ENCODE measurements around the gene IRAG1.
A peak's percentile ranks its signal among the peaks of the same experiment; 100 is the strongest.
"Not testable (repeated sequence)": the region's sequence is repeated elsewhere in the genome, so short reads cannot be mapped to it uniquely, and the experiment has no call there.

Gene IRAG1

DNA sequence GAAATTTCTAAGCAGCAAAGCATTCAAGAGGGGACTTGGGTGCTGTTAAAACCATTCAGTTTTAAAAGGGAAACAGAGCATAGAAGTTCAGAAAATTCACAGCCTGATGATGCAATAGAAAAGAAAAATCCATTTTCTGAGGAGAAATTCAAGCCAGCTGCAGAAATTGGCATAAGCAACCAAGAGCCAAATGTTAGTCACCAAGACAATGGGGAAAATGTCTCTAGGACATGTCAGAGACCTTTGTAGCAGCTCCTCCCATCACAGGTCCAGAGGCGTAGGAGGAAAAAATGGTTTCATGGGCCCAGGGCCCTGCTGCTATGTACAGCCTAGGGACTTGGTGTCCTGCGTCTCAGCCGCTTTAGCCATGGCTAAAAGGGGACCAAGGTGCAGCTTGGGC is 5.5 kb upstream of the IRAG1 start:
- DNase-seq: no peak

DNA sequence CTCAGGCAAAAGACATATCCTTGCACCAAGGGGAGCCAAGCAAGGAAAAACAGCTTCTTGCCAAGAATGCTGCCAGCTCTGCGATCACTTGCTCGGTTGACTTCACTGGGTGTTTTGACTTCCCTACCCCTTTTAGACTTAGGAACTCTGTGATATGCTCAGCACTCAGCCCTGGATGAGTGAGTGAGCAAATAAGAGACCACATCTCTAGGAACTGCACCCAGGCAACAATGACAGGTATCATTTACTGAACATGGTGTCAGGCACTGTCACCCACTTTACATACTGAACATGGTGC is 3.7 kb upstream of the IRAG1 start:
- no peak for DNase-seq

DNA sequence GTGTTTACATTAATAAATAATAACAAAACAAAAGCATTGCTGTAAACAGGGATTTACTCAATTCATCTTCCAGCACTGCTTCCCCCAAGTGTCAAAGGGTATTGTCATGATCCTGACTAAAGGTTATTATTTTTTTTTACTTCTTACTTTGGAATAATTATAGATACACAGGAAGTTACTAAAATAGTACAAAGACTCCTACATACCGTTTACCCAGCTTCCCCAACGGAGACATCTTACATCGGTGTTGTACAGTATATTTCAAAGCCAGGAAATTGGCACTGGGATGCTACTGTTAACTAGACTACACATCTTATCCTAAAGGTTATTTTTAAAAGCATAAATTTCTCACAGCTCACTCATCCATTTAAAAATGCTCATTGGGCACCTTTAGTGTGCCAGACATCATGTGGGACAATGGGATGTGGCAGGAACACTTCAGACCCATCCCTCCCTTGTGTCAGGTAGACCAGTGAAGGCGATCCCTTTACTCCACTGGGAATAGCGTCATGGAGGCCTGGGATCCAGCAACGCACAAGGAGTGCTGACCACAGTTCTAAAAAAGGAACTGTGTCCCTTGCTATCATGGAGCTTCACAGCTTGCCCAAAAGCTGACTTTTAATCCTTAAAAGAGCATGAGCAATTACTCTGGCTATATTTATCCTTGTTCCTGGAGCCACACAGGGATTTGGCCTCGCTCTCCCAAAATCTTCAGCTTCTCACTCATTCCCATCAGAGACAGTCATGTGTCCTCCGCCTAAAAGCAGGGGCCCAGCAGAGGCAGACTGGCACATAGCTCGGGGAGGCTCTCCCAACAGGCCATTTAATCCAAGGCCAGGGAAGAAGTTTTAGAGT is 3.1 kb upstream of the IRAG1 start:
- no peak for DNase-seq

DNA sequence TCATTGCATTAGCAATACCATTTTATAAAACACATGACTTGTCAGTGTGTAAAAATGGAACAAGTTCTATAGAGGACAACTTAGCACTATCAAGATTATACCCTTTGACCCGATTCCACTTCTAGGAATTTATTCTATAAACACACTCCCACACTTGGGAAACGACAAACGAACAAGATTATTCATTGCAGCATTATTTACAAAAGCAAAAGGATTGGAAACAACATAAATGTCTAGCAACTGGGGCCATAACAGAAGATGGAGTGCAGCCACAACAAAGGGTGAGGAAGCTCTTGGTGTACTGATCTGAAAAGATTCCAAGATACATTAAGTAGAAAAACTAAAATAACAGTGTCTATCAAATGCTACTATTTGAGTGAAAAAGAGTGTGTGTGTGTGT is 2.3 kb upstream of the IRAG1 start:
- no peak for DNase-seq

DNA sequence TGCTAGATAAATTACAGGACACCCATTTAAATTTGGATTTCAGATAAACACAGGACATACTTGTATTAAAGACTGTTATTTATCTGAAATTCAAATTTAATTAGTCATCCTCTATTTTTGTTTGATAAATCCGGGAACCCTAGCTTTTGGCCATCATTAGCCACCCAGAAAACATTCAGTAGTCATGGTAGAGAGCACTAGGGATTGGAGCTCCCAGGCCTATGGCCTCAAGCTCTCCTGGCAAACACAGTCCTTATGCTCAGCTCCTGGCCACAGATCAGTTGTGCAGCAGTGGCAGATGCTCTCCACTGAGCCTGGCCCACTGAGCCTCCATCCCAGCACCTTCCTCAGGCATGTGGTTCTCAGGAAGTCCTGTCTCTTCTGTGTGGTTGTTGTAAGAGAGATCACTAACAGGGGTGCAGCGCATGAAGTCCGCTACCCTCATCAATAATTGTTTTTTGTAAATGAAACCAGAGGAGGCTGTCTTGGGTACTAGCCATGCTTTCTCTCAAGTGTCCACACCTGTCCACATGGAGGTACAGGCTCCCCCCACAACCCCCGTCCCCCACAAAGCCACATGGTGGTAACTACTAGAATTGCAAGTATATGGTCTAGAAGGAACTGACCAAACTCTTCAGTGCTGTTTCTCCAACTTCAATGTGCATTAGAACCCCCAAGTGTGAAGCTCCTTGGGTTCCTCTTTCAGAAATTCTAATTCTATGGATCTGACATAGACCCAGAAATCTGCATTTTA is 1.1 kb upstream of the IRAG1 start:
- DNase-seq: peak; percentile 23

DNA sequence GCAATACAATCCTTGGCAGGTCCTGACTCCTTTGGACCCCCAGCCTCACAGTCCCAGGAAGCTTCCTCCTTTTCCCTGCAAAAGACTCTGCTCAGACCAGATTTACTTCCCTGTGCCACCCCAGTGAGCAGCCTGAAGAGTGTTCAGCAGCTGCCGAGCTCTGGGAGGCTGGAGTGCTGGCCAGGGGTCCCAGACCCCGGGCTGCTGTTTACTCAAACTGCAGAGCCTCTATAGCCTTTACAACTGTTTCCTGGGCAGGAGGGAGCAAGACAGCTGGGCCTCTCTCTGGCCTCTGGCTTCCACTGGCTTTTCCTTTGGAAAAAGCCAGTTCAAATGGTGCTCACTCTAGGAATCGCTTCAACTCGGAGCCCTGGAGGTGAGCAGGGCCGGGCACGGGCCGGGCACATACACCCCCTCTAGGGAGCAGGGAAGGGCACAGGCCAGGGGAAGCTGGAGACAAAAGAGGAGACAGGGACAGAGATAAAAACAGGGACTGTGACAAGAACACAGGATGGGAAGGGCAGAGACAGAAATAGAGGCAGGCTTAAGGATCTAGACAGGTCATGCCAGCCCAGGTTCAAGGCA is 932 bp downstream of the IRAG1 start:
- no peak for DNase-seq

DNA sequence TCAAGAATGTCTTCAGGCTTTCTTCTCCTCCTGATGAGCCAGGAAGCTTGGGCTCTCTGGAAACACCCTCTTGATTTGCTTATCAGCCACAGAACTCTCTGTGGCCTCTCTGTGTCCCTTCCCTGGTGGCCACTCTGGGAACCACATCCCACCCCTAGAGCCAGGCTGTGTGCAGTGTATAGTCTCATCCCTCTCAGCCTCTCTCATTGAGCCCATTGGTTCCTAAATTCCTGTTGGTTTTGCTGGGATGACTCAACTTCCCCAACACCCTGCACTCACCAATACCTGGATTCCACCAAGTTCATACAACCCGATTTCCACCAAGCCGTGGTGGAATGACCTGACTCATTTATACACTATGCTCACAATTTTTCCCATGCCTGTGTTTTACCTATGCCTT is 5.2 kb downstream of the IRAG1 start:
- DNase-seq: no peak

DNA sequence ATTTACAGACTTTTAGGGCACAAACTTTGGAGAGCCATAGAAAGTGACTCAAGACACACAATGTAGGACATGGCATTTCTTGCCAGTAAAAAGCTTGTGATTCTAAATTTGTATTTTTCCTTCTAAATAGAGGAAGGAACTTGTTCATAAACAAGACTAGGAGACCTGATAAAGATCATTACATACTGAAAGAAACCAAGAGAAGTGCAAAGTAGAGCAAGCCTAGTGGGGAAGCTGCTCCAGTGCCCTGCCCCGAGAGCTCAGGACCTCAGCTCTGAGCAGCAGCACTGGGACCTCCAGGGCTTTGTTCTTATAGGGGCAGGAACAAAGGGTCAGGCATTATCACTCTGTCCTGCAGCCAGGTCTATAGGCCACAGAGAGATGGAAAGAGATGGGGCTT is 7.2 kb downstream of the IRAG1 start:
- DNase-seq: no peak

DNA sequence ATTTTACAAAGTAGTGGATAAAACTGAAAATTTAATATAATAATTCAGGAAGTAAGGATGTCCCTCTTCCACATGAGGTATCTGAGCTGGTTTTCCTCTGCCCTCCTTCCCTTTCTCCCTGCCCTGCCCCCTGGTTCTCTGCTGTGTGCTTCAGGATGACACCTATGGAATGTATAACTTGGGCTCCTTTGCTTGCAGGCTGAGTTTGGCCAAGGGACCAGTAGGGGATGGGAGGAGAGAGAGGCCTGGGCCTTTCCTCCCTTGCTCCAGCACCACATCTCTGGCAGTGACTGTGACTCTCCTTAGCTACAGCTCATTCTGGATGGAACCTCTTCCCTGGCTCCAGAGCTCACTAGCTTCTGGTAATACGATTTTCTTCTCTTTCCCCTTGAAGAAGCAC is 10.1 kb downstream of the IRAG1 start:
- no peak for DNase-seq

DNA sequence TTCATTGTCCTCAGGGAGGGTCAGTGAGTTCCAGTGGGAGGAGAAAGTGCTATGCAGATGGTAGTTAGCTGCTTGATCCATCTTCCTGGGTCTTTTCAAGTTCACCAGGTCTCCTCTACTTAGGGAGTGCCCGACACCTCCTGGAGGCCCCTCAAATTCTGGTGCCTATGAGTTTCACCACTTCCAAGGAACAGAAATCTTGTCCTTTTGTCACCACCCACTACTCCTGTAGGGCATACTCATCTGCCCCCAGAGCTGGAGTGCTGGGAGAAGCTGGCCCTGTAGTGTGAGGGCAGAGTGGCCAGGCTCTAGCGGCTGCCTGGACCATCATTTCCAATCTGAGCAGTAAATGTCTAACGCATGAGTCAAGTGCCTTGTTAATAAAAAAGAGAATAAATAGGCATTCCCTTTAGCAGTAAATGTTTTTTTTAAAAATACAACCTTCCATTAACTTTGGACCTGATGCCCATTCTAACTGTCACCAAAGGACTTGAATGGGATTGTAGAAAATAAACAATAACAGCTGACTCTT is 12.5 kb downstream of the IRAG1 start:
- no peak for DNase-seq

DNA sequence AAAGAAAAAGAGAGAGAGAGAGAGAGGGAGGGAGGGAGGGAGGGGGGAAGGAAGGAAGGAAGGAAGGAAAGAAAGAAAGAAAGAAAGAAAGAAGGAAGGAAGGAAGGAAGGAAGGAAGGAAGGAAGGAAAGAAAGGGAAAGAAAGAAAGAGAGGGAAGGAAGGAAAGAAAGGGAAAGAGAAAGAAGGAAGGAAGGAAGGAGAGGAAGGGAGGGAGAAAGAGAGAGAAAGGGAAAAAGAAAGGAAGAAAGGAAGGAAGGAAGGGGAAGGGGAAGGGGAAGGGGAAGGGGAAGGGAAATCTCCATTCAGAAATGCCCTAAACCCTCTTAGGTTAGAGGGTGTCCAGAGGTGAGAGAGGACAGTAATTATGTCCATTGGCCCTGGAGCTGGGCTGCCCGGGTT is 13.3 kb downstream of the IRAG1 start:
- DNase-seq: not testable (repeated sequence)

DNA sequence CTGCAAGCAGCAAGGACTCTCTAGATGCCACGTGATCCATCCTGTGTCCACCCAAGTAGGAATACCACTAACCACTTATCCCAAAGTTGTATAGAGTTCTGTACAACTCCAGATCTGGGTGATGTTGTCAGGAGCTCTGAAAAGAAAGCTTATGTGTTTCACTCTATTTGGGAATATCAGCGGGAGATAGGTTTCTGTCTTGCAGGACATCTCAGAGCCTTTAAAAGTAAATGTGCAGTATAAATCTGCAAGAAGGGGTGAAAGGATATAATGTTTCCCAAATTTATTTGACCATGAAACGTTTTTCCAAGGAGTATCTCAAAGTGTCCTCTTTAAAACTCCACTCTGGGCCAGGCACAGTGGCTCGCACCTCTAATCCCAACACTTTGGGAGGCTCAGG is 13.9 kb downstream of the IRAG1 start:
- DNase-seq: no peak

DNA sequence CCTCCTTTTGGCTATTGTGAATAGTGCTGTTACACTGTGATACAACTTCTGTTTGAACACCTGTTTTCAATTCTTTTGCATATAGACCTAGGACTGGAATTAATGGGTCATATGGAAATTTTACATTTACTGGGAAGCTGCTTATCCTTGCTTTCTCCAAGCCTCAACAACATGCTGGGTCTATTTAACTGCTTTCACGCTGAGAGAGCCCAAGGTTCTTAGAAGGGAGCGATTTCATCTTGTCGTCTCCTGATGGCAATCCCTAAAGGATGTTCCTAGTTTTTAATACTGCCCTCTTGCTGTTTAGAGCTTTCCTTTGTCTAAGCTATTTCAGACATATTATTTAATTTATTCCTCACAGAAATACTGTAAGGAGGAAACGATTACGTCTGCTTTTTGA is 15.5 kb downstream of the IRAG1 start:
- DNase-seq: no peak

DNA sequence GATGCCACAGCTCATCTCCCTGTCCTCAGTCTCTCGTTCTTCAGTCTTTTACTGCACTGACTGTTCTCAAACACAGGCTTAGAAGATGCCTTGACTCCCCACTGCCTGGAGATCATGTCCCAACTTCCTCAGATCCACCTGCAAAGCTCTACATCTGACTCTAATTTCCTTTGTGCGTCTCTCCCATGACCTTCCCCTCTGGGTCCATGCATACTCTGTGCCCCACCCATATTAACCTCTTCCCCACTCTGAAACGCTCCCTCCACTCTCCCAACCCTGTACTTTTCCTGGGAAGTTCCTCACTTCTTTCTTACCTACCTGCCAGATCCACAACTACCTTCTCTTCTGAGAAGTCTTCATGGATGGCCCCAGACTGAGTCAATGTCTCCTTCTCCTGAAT is 16.6 kb downstream of the IRAG1 start:
- DNase-seq: no peak

DNA sequence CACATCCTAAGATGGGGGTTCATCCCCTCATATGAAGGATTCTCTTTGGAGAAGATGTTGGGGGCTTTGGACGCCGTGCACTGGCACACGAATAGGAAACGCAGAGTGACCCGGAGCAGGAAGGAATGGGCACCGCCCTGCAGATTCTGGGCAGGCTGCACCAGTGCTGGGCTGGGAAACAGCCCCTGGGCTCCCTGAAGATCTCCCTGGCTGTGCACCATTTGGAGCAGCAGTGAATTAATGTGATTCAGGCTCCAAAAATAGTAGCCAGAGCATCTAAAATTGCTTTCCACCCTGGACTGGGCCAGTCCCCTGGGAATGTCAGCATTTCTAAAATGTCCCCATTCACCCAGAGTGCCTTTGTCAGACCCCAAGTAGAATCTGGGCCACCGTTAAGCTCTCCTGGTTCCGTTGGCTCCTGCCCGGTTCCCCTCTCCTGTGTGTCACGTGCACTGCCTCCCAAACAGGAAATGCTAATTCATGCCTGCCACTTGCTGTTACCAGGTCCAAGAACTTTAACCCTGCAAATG is 18.6 kb downstream of the IRAG1 start:
- DNase-seq: no peak

DNA sequence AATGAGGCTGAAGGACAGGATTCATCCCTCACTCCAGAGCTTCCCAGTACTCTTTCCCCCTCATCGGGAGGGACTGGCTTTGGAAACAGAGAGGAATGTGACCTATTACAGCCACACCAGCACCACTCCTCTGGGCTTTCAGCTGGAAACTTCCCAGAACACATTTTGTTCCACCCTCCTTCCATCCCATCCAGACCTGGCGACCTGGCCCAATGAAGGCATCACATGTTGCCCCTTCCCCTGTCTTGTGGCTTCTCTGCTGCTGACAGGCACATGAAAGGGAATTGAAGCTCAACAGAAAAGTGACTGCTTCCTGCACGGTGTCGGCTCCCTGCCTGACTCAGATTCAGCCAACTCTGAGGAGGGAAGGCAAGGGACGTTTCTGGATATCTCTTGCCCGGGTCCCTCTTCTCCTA is 19.1 kb downstream of the IRAG1 start:
- DNase-seq: no peak

DNA sequence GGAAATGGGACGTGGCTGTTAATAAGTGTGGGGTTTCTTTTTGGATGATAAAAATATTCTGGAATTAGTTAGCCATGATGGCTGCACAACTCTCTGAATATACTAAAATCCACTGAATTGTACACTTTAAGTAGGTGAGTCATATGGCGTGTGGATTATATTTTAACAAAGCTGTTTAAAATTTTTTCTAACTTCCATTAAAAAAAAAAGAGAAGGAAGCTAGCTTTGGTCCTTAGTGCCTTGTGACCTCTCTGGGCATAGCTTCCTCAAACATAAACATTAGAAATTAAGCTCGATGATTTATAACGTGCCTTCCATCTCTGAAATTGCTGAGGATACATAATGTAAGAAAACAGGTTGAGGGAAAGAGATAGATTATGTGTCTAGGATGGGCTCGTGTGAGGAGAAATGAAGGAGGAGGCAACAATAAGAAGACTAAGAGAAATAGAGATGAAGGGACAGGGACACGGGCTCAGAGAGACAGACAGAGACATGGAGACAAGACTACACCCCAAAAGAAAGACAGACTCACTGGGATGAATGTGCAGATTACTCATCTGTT is 20.0 kb downstream of the IRAG1 start:
- DNase-seq: no peak

DNA sequence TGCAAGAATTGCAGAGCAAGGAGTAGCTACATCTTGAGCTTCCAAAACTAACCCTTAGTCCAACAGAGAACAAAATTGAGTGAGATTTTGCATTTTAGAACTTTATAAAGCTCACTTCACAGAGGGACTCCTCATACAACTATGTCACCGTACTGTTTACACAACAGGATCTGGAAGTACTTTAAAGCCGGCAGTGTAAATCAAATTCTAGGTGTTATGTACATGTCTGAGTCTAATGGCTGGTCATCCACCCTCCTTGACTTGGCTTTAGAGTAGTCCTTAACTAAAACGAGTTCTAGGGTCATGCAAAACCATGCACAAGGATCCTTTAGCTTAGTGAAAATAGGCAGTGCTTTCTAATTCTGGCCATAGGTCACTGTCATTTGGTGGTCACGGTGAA is 23.5 kb downstream of the IRAG1 start:
- no peak for DNase-seq

DNA sequence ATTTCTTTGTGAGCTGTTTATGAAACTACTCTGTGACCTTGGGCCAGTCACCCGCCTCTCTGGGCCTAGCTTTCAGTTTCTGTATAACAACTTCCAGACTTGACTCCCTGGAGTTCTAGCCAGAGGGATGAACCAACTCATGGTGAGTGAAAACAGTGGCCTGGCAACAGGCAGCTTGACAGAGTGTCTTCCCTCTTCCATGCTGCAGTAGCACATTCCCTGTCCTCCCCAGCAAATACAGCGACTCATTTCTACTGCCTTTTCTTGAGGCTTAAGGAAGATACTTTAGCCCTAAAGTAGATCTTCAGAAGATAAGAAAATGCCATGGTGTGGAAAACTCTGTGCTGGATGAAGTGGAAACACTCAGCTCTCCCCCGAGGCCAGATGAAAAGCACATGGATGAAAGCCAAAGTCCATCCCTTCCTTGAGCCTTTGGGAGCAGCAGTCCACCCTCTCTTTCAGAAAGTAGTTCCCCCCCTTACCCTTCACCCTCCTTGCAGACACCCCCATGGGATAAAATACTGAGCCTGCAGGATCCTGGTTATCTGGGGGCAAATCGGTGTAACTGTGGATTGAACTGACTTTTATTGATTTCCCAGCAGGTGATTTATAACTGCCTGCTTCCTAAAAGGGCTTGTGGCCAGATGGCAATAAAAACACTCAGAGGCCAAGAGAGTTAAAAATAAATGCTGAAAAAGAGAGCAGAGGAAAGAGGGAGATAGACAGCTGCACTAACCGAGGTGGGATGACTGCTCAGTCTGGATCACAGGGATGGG is 24.1 kb downstream of the IRAG1 start:
- peak; percentile 56 for DNase-seq

DNA sequence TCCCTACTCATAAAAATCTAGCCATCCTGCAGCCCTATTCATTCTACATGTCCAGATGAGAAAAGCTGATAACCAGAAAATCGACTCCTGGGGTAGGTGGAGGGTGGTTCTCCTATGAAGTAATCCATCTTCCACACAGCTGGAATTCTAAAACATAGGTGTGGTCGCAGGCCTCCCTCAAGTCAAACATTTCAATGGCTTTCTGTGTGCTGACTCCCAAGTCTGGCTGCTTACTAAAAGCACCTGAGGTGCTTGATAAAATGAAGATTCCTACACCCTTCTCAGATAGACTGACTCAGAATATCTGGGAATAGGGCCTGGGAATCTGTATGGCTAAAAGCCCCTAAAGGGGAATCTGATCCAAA is 26.1 kb downstream of the IRAG1 start:
- DNase-seq: peak; percentile 82

DNA sequence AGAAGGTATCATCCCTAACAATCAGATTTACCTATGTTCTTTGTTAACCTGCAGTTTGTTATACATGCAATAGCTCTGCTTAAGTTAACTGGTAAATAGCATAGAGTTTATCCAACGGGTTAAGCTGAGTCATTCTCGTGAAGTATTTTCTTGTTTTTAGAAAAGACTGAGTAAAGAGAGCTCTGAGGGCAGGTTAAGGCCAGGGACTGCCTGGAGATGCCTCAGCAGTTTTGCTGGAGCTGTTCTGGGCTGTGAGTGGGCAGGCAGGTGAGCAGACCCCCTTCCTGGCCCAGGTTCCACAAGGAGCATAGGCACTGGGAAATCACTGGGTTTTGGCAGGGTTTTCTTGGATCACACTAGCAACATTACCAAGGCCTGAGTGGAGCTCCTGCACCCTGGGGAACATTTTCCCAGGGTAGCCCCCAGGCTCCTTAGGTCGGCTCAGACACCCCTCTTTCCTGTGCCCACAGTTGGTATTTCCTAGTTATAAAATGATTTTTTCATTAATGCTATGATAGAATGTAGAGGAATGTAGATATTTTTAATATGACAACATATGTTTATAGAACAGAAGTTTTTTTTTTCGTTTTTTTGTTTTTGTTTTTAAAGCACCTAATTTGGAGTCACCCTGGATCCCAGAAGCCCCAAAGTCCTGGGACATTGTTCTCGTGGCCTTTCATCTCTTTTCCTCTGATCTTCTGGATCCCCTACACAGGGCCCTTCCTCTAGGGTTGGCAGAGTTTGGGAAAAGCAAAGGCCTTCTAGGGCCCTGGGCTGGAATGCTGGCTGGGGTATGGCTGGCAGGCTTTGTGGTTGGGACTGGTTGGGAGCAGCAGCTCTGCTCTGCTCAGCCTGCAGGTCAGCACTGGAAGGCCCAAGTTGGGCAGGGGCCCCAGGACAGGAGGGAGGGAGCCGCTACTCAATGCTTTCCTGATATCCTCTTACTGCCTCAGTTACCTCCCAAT is 26.7 kb downstream of the IRAG1 start:
- DNase-seq: peak; percentile 39

Measured in fibroblast of skin of abdomen (primary cell).